ENCODE results near the gene CUL9. TPM values are rescaled to one million over a fixed set of nuclear protein-coding genes. Genes with fewer than 3 reads are reported as not detected.

CUL9 gene
- polyA plus RNA-seq, 3 donors = 2.9 to 68.8 (median 3.8) TPM

GRCh38 chr6:43143235-43144128 lies 38.5 kb upstream of the CUL9 start:
- peaks cover 7% of the 10 kb centered on the region for H3K4me1 Mint-ChIP-seq
- H2AFZ ChIP-seq (ENCODE audit: insufficient read depth, low read depth, low read length, poor library complexity, severe bottlenecking) = peak overlapping the region; percentile 83
- H3K27ac ChIP-seq (ENCODE audit: low read depth in 1 of 2, low read length in 2 of 2) = no peak overlapping the region
- no peaks in the 10 kb centered on the region for H3K36me3 Mint-ChIP-seq
- no peaks in the 10 kb centered on the region for H3K36me3 ChIP-seq (replicated peaks in 1 of 2; ENCODE audit: control insufficient read depth in 1 of 2, insufficient read depth in 2 of 2, low read length in 2 of 2)
- H3K79me2 ChIP-seq (ENCODE audit: insufficient read depth, low read length) = no peaks in the 10 kb centered on the region
- no peaks in the 10 kb centered on the region for H3K9me3 ChIP-seq (replicated peaks in 1 of 2; ENCODE audit: control insufficient read depth in 1 of 2, insufficient read depth in 1 of 2, low read length in 2 of 2)
- peaks cover 0 to 6% (median 0%) of the 10 kb centered on the region in 3 donors for H3K27me3 Mint-ChIP-seq (ENCODE audit: low read depth in 3 of 3)
- H3K4me3 Mint-ChIP-seq = peak overlapping the region in 1 of 2 donors; percentile 51
- H3K27ac Mint-ChIP-seq = peak overlapping the region in 1 of 7 donors; percentile 66
- peak; percentile 48 to 60 (median 59) for DNase-seq
- no peaks in the 10 kb centered on the region for H3K27me3 ChIP-seq (ENCODE audit: control insufficient read depth in 2 of 2, insufficient read depth in 2 of 2, low read length in 2 of 2)
- peak overlapping the region in 1 of 3 experiments; percentile 36 for H3K4me3 ChIP-seq (replicated peaks in 1 of 3; ENCODE audit: low read depth in 2 of 3, low read length in 3 of 3)
- peaks cover 7% of the 10 kb centered on the region in 2 donors for H3K4me1 ChIP-seq (ENCODE audit: control insufficient read depth in 1 of 2, insufficient read depth in 2 of 2, low read length in 2 of 2)
- WGBS (ENCODE audit: insufficient coverage) = 13% methylated on average over 19 of the region's 25 CpGs
- H3K9me3 Mint-ChIP-seq = no peaks in the 10 kb centered on the region
- no peak overlapping the region for H3K9ac ChIP-seq (ENCODE audit: insufficient read depth, low read length, poor library complexity, severe bottlenecking)
- intact Hi-C loops (cut with micrococcal nuclease) = loop anchor here (2.0 to 5.0 kb wide), 3 partner anchors 136 to 243 kb away; no protein-coding TSS in a partner anchor
- peak; percentile 86 for TF ChIP-seq CTCF (IDR thresholded peaks at IDR 0.05)
- no peaks in the 10 kb centered on the region for H4K20me1 ChIP-seq (ENCODE audit: insufficient read depth, low read length)
- peak overlapping the region; percentile 58 for H3K4me2 ChIP-seq (replicated peaks; ENCODE audit: extremely low read depth, low read length, poor library complexity, severe bottlenecking)

- WGBS (ENCODE audit: insufficient coverage) = 90% methylated on average over 3 of the region's 6 CpGs
- H3K4me3 Mint-ChIP-seq = no peak overlapping the region
- TF ChIP-seq CTCF (IDR thresholded peaks at IDR 0.05) = no peak
These were observed 37.1 kb upstream of the CUL9 start for GRCh38 chr6:43144879-43145278.

More at GRCh38 chr6:43144879-43145278, 37.1 kb upstream of the CUL9 start:
- Histone ChIP-seq H4K20me1 (ENCODE audit: insufficient read depth, low read length) (no peaks in the 10 kb centered on the region), H3K27me3 (ENCODE audit: control insufficient read depth in 2 of 2, insufficient read depth in 2 of 2, low read length in 2 of 2) (no peaks in the 10 kb centered on the region), H3K79me2 (ENCODE audit: insufficient read depth, low read length) (no peaks in the 10 kb centered on the region), H3K9me3 (replicated peaks in 1 of 2; ENCODE audit: control insufficient read depth in 1 of 2, insufficient read depth in 1 of 2, low read length in 2 of 2) (no peaks in the 10 kb centered on the region), H3K4me3 (replicated peaks in 1 of 3; ENCODE audit: low read depth in 2 of 3, low read length in 3 of 3) (no peak overlapping the region), H3K36me3 (replicated peaks in 1 of 2; ENCODE audit: control insufficient read depth in 1 of 2, insufficient read depth in 2 of 2, low read length in 2 of 2) (no peaks in the 10 kb centered on the region), H3K4me1 (ENCODE audit: control insufficient read depth in 1 of 2, insufficient read depth in 2 of 2, low read length in 2 of 2) (peaks cover 7% of the 10 kb centered on the region in 2 donors), H2AFZ (ENCODE audit: insufficient read depth, low read depth, low read length, poor library complexity, severe bottlenecking) (peak overlapping the region; percentile 5), H3K27ac (ENCODE audit: low read depth in 1 of 2, low read length in 2 of 2) (no peak overlapping the region), H3K4me2 (replicated peaks; ENCODE audit: extremely low read depth, low read length, poor library complexity, severe bottlenecking) (no peak overlapping the region), H3K9ac (ENCODE audit: insufficient read depth, low read length, poor library complexity, severe bottlenecking) (no peak overlapping the region)
- no peaks in the 10 kb centered on the region for H3K36me3 Mint-ChIP-seq
- peaks cover 0 to 6% (median 0%) of the 10 kb centered on the region in 3 donors for H3K27me3 Mint-ChIP-seq (ENCODE audit: low read depth in 3 of 3)
- intact Hi-C loops (cut with micrococcal nuclease) = loop anchor here (5.0 kb wide), 2 partner anchors 138 to 243 kb away; no protein-coding TSS in a partner anchor
- peaks cover 7% of the 10 kb centered on the region for H3K4me1 Mint-ChIP-seq
- H3K27ac Mint-ChIP-seq = no peak overlapping the region
- DNase-seq = no peak
- H3K9me3 Mint-ChIP-seq = no peaks in the 10 kb centered on the region

All from CD14-positive monocyte (primary cell).